Panc1 (cell line): ENCODE measurements around the gene GTPBP8. TPM values are rescaled to one million over a fixed set of nuclear protein-coding genes. Genes with fewer than 3 reads are reported as not detected.

Experiments used
- ATAC-seq: fragments of 200-7000 bp; cut with Tn5 transposase; 2 replicates; pipeline ENCODE4 v1.9.1; 2020; ENCODE audit warnings: mild to moderate bottlenecking, moderate library complexity
- BruUV-seq: library from RNA; stranded (reverse); fragments of 400-500 nt; replicated peaks from 2 replicates; lab custom pipeline; 2021; lab: Mats Ljungman, UMichigan
- CTCF ChIA-PET: fragments of 300-600 bp; sonication (Branson Sonifier 250); formaldehyde crosslinking; loops from one replicate; lab custom pipeline; 2022; ENCODE audit warnings: antibody characterized with exemption; lab: Charles Lee
- POLR2A ChIA-PET: fragments of 300-600 bp; sonication (Branson Sonifier 250); formaldehyde crosslinking; loops from one replicate; lab custom pipeline; 2022; ENCODE audit warnings: antibody characterized with exemption; lab: Charles Lee
- DNase-seq: peaks from one replicate; pipeline ENCODE4 v3.0.0-alpha.2; 2010; ENCODE audit warnings: low read depth, low spot score
- H3K27ac ChIP-seq: 2 replicates; pipeline ENCODE4 v1.5.1; 2011; ENCODE audit warnings: mild to moderate bottlenecking, low read length, inconsistent platforms
- H3K27me3 ChIP-seq: fragments of 200-500 bp; sonication (Bioruptor generic); 2 replicates; pipeline ENCODE4 v1.6.0; 2014; ENCODE audit warnings: low read length, inconsistent platforms; ENCODE audit not compliant: control insufficient read depth, insufficient read depth
- H3K36me3 ChIP-seq: fragments of 200-500 bp; sonication (Bioruptor generic); 2 replicates; pipeline ENCODE4 v1.5.1; 2014; ENCODE audit warnings: inconsistent platforms, mild to moderate bottlenecking, low read length, moderate library complexity; ENCODE audit not compliant: control insufficient read depth, insufficient read depth
- H3K4me1 ChIP-seq: 2 replicates; pipeline ENCODE4 v1.5.1; 2011; ENCODE audit warnings: inconsistent platforms, mild to moderate bottlenecking, low read length, moderate library complexity; ENCODE audit not compliant: control insufficient read depth, insufficient read depth
- H3K4me3 ChIP-seq, 2 experiments: 2 replicates each; pipeline ENCODE4 v1.5.1; 2011 to 2012; ENCODE audit warnings: low read depth in 2 of 2, low read length in 2 of 2, mild to moderate bottlenecking in 2 of 2, inconsistent platforms in 1 of 2, moderate library complexity in 1 of 2
- H3K9me3 ChIP-seq: fragments of 200-500 bp; sonication (Bioruptor generic); 2 replicates; pipeline ENCODE4 v1.5.1; 2014; ENCODE audit warnings: low read depth, mild to moderate bottlenecking, inconsistent platforms, low read length, moderate library complexity; ENCODE audit not compliant: control insufficient read depth, insufficient read depth
- POLR2AphosphoS5 ChIP-seq: IDR thresholded peaks from 2 replicates; pipeline ENCODE4 v1.6.1; 2012; ENCODE audit warnings: mild to moderate bottlenecking, low read depth, low read length, moderate library complexity
- SIN3A ChIP-seq: IDR thresholded peaks from 2 replicates; pipeline ENCODE4 v1.6.1; 2012; ENCODE audit warnings: low read depth, mild to moderate bottlenecking, low read length, moderate library complexity, borderline replicate concordance; ENCODE audit not compliant: insufficient read depth
- TCF7L2 ChIP-seq: IDR thresholded peaks from 2 replicates; pipeline ENCODE4 v1.6.1; 2011; ENCODE audit warnings: mild to moderate bottlenecking, low read depth, low read length, inconsistent platforms
- in situ Hi-C: cut with HindIII; loops from 2 replicates; pipeline ENCODE4 v1.10.0; 2016; ENCODE audit warnings: low sequenced_read_pairs, low pct_unique_long_range_greater_than_20kb
- intact Hi-C: fragments of 100-400 bp; cut with micrococcal nuclease; formaldehyde crosslinking; loops from one replicate; pipeline ENCODE4 v1.10.0; 2022; ENCODE audit not compliant: unreplicated experiment
- total RNA-seq: library from RNA; stranded (reverse); gene quantifications from one replicate; pipeline ENCODE4 v1.2.1, GENCODE V29; 2021; ENCODE audit not compliant: unreplicated experiment
- TF ChIP-seq, protein P1 (sequence below), 2 experiments: IDR thresholded peaks; 2 replicates each; pipeline ENCODE4 v1.6.1; 2011 to 2012; ENCODE audit warnings: low read depth in 2 of 2, control low read depth in 1 of 2, low read length in 1 of 2, mild to moderate bottlenecking in 1 of 2, moderate library complexity in 1 of 2; ENCODE audit not compliant: insufficient read depth in 1 of 2
- TF ChIP-seq, protein P2 (sequence below): fragments of 450-650 bp; IDR thresholded peaks from 2 replicates; pipeline ENCODE4 v1.5.1; 2017; ENCODE audit warnings: mild to moderate bottlenecking

The GTPBP8 gene
- total RNA-seq, 1 experiment from 2014 or later = 16.3 TPM

DNA sequence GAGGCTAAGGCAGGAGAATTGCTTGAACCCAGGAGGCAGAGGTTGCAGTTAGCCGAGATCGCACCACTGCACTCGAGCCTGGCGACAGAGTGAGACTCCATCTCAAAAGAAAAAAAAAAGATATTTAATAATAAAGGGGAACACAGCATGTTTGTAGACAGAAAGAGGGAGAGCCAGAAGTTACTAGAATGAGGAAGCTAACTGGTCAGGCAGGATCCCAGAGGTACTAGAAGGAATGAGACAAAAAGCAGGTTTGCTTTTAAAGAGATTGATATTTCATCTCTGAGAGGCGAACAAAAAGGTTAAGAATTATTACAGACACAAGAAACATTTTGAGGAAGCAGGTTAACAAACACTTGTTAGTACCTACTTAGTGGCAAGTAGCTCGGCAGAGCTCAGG lies 25.1 kb upstream of the GTPBP8 start:
- POLR2A ChIA-PET = no interaction called here
- intact Hi-C loops = no loop called here
- no peak for DNase-seq
- no peak overlapping the region for H3K4me3 ChIP-seq
- no peaks in the 10 kb centered on the region for H3K36me3 ChIP-seq
- no peaks in the 10 kb centered on the region for H3K4me1 ChIP-seq
- ATAC-seq = no peak
- CTCF ChIA-PET = interaction anchor here (0.6 kb wide), 1 partner anchor 532 kb away, joined by 3 read pairs; no protein-coding TSS in a partner anchor
- in situ Hi-C loops = no loop called here
- no peak overlapping the region for H3K27ac ChIP-seq
- H3K27me3 ChIP-seq = peaks cover 5% of the 10 kb centered on the region; the same call in 1 of the 2 replicates
- TF ChIP-seq POLR2AphosphoS5 = no peak
- TF ChIP-seq, protein P1, sequence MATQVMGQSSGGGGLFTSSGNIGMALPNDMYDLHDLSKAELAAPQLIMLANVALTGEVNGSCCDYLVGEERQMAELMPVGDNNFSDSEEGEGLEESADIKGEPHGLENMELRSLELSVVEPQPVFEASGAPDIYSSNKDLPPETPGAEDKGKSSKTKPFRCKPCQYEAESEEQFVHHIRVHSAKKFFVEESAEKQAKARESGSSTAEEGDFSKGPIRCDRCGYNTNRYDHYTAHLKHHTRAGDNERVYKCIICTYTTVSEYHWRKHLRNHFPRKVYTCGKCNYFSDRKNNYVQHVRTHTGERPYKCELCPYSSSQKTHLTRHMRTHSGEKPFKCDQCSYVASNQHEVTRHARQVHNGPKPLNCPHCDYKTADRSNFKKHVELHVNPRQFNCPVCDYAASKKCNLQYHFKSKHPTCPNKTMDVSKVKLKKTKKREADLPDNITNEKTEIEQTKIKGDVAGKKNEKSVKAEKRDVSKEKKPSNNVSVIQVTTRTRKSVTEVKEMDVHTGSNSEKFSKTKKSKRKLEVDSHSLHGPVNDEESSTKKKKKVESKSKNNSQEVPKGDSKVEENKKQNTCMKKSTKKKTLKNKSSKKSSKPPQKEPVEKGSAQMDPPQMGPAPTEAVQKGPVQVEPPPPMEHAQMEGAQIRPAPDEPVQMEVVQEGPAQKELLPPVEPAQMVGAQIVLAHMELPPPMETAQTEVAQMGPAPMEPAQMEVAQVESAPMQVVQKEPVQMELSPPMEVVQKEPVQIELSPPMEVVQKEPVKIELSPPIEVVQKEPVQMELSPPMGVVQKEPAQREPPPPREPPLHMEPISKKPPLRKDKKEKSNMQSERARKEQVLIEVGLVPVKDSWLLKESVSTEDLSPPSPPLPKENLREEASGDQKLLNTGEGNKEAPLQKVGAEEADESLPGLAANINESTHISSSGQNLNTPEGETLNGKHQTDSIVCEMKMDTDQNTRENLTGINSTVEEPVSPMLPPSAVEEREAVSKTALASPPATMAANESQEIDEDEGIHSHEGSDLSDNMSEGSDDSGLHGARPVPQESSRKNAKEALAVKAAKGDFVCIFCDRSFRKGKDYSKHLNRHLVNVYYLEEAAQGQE (IDR thresholded peaks at IDR 0.05; ENCODE audit: insufficient read depth in 1 of 2, low read depth in 2 of 2, low read length in 1 of 2) = no peak
- TF ChIP-seq SIN3A = no peak
- no peak for TF ChIP-seq TCF7L2
- TF ChIP-seq, protein P2, sequence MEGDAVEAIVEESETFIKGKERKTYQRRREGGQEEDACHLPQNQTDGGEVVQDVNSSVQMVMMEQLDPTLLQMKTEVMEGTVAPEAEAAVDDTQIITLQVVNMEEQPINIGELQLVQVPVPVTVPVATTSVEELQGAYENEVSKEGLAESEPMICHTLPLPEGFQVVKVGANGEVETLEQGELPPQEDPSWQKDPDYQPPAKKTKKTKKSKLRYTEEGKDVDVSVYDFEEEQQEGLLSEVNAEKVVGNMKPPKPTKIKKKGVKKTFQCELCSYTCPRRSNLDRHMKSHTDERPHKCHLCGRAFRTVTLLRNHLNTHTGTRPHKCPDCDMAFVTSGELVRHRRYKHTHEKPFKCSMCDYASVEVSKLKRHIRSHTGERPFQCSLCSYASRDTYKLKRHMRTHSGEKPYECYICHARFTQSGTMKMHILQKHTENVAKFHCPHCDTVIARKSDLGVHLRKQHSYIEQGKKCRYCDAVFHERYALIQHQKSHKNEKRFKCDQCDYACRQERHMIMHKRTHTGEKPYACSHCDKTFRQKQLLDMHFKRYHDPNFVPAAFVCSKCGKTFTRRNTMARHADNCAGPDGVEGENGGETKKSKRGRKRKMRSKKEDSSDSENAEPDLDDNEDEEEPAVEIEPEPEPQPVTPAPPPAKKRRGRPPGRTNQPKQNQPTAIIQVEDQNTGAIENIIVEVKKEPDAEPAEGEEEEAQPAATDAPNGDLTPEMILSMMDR = no peak
- no peaks in the 10 kb centered on the region for H3K9me3 ChIP-seq
- no TSS peak for BruUV-seq

DNA sequence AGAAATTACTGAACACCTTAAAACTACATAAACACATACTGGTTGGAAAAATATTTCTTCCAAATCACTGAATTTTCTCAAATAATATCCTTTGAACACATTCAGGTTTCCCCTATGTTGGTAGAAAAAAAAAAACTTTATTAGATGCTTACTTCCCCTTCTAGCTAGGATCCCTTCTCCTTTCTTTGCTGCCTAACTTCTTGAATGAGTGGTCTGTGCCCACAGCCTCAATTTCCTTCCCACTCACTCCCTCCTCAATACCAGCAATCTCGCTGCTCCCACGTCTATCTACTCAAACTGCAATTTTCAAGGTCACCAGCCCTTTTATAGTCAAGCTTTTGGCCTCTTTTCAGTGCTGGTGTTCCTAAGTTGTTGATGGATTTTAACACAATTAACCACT lies 24.2 kb upstream of the GTPBP8 start:
- ATAC-seq = no peak
- TF ChIP-seq POLR2AphosphoS5 (no peak), TCF7L2 (no peak), SIN3A (no peak)
- TF ChIP-seq, protein P2 = no peak
- TF ChIP-seq, protein P1 (IDR thresholded peaks at IDR 0.05; ENCODE audit: insufficient read depth in 1 of 2, low read depth in 2 of 2, low read length in 1 of 2) = no peak
- ChIA-PET CTCF (no interaction called here), POLR2A (no interaction called here)
- no peak for DNase-seq
- H3K4me3 ChIP-seq = no peak overlapping the region
- H3K27ac ChIP-seq = no peak overlapping the region
- in situ Hi-C loops (no loop called here), intact Hi-C loops (no loop called here)
- H3K4me1 ChIP-seq = no peaks in the 10 kb centered on the region
- H3K36me3 ChIP-seq = no peaks in the 10 kb centered on the region
- H3K27me3 ChIP-seq = peaks cover 5% of the 10 kb centered on the region; the same call in 1 of the 2 replicates
- BruUV-seq = no TSS peak
- no peaks in the 10 kb centered on the region for H3K9me3 ChIP-seq
